K562 (cell line): Measurements from ENCODE around the gene TICAM1. TPM values are rescaled to one million over a fixed set of nuclear protein-coding genes. Genes with fewer than 3 reads are reported as not detected.

ENCODE experiments used
- FOXJ2 ChIP-seq: fragments of 200-800 bp; sonication (Bioruptor generic); IDR thresholded peaks from 2 replicates; pipeline ENCODE4 v1.6.1; 2016; ENCODE audit warnings: missing genetic modification characterization, missing compliant biosample characterization
- FOXK2 ChIP-seq, 2 experiments: fragments of 450-650 bp; IDR thresholded peaks in 1 of 2; conservative IDR thresholded peaks in 1 of 2; 2 replicates each; pipeline ENCODE4 v1.6.1; 2016; ENCODE audit warnings: low read depth in 2 of 2, mild to moderate bottlenecking in 1 of 2
- MYBL2 ChIP-seq, 2 experiments: fragments of 450-650 bp in 1 of 2; sonication (generic) in 1 of 2; formaldehyde crosslinking in 1 of 2; IDR thresholded peaks; 2 replicates each; pipeline versions ENCODE4 v1.6.1 to v1.8.1; 2017 to 2022; ENCODE audit warnings: borderline replicate concordance in 1 of 2, inconsistent platforms in 1 of 2, low read depth in 1 of 2, mild to moderate bottlenecking in 1 of 2, missing genetic modification reagents in 1 of 2, moderate library complexity in 1 of 2
- POLR2H ChIP-seq: IDR thresholded peaks from 2 replicates; pipeline ENCODE4 v1.6.1; 2016; ENCODE audit warnings: missing genetic modification characterization, low read depth, mild to moderate bottlenecking, control low read depth, missing compliant biosample characterization, moderate library complexity
- ZKSCAN3 ChIP-seq: fragments of 250-450 bp; sonication (Bioruptor Pico); IDR thresholded peaks from 2 replicates; pipeline ENCODE4 v1.4.0; 2020
- ZNF282 ChIP-seq: sonication (generic); formaldehyde crosslinking; IDR thresholded peaks from 2 replicates; pipeline ENCODE4 v1.8.1; 2023; ENCODE audit warnings: missing genetic modification reagents
- ZNF507 ChIP-seq: conservative IDR thresholded peaks from 2 replicates; pipeline ENCODE4 v1.6.1; 2017; ENCODE audit warnings: missing genetic modification characterization, missing compliant biosample characterization
- ZNF707 ChIP-seq: fragments of 250-450 bp; sonication (Bioruptor Pico); conservative IDR thresholded peaks from 2 replicates; pipeline ENCODE4 v1.8.0; 2022; ENCODE audit warnings: inconsistent platforms, mild to moderate bottlenecking, moderate library complexity
- ZNF766 ChIP-seq: fragments of 200-800 bp; sonication (Bioruptor generic); conservative IDR thresholded peaks from 2 replicates; pipeline ENCODE4 v1.6.1; 2016; ENCODE audit warnings: missing genetic modification characterization, missing compliant biosample characterization
- polyA plus RNA-seq, 8 experiments: library from polyadenylated mRNA; depleted of rRNA in 4 of 8; stranded (reverse) in 5 of 8; unstranded in 3 of 8; fragments of >200 nt; fragmentation: Nextera tagmentation in 2 of 8; fragmentation: Illumina TruSeq in 1 of 8; extraction: Ambion mirVana in 2 of 8; extraction: Trizol in 1 of 8; gene quantifications; 2 replicates each; pipeline versions ENCODE4 v1.2.1 to v1.2.3, GENCODE V29; 2011 to 2014; ENCODE audit warnings: inconsistent platforms in 1 of 8, missing spikeins in 1 of 8
- total RNA-seq, 7 experiments: library from RNA; depleted of rRNA in 6 of 7; stranded (reverse); fragments of >200 nt in 6 of 7; fragmentation: Illumina TruSeq in 2 of 7; extraction: Trizol in 2 of 7; gene quantifications; 2 replicates each; pipeline versions ENCODE4 v1.2.1 to v1.2.3, GENCODE V29; 2011 to 2021; ENCODE audit warnings: low replicate concordance in 1 of 7
- TF ChIP-seq, protein P1 (sequence below): IDR thresholded peaks from 2 replicates; pipeline ENCODE4 v1.6.1; 2011; ENCODE audit warnings: borderline replicate concordance, low read depth, mild to moderate bottlenecking, moderate library complexity, low read length; ENCODE audit not compliant: insufficient read depth, poor library complexity, severe bottlenecking
- TF ChIP-seq, protein P2 (sequence below): sonication (generic); formaldehyde crosslinking; IDR thresholded peaks from 2 replicates; pipeline ENCODE4 v1.8.0; 2022; ENCODE audit warnings: mild to moderate bottlenecking, missing genetic modification reagents
- TF ChIP-seq, protein P3 (sequence below): sonication (generic); formaldehyde crosslinking; IDR thresholded peaks from 2 replicates; pipeline ENCODE4 v1.8.1; 2022; ENCODE audit warnings: missing genetic modification reagents
- TF ChIP-seq, protein P4 (sequence below): fragments of 450-650 bp; formaldehyde crosslinking; IDR thresholded peaks from 2 replicates; pipeline ENCODE4 v1.4.0; 2022; ENCODE audit warnings: missing genetic modification characterization

The TICAM1 gene
- total and polyA plus RNA-seq, 9 of the 15 experiments (the other 6 are each of a cell fraction or from before 2014, with no cell fraction given): 0.07 to 11.6 (median 1.5) TPM

DNA sequence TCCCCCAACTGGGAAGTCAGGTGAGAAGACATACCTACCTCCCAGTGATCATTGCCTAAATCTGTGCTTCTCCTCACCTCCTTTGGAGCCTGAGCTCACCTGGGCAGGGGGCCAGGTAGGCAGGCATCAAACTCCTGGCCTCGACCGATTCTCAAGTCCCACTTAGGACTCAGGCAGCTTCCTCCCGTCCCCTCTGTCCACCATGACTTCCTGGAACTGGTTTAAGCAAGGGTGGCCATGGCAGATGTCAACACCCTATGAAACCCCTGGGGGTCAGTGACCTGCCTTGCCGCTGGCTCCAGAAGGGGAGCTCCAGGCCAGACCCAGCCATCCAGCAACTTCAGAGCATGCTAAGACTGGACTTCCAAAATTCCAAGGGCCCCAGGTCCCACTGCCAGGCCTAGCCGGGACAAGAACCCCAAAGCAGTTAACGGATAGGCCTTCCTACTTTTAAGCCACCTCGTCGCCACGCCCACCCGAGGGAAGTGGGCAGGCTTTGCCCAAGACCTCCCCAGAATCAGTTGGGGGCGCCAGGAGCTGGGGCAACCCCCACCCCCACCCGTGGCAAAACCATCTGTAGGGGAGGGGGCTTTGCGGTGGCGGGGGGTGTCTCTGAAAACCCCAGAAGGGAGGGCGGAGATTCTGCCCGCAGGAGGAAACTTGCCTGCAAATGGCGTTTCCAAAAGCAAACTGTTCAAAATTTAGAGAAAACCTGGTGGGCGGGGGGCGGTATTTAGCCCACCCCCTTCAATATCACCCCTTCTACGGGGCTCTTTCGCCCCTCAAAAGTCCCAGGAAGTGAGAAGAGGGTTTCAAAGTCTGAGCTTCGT is 35.3 kb upstream of the TICAM1 start (continued):
- TF ChIP-seq, protein P1, sequence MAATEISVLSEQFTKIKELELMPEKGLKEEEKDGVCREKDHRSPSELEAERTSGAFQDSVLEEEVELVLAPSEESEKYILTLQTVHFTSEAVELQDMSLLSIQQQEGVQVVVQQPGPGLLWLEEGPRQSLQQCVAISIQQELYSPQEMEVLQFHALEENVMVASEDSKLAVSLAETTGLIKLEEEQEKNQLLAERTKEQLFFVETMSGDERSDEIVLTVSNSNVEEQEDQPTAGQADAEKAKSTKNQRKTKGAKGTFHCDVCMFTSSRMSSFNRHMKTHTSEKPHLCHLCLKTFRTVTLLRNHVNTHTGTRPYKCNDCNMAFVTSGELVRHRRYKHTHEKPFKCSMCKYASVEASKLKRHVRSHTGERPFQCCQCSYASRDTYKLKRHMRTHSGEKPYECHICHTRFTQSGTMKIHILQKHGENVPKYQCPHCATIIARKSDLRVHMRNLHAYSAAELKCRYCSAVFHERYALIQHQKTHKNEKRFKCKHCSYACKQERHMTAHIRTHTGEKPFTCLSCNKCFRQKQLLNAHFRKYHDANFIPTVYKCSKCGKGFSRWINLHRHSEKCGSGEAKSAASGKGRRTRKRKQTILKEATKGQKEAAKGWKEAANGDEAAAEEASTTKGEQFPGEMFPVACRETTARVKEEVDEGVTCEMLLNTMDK: no peak
- TF ChIP-seq, protein P2, sequence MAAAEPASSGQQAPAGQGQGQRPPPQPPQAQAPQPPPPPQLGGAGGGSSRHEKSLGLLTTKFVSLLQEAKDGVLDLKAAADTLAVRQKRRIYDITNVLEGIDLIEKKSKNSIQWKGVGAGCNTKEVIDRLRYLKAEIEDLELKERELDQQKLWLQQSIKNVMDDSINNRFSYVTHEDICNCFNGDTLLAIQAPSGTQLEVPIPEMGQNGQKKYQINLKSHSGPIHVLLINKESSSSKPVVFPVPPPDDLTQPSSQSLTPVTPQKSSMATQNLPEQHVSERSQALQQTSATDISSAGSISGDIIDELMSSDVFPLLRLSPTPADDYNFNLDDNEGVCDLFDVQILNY: no peak
- TF ChIP-seq, protein P3, sequence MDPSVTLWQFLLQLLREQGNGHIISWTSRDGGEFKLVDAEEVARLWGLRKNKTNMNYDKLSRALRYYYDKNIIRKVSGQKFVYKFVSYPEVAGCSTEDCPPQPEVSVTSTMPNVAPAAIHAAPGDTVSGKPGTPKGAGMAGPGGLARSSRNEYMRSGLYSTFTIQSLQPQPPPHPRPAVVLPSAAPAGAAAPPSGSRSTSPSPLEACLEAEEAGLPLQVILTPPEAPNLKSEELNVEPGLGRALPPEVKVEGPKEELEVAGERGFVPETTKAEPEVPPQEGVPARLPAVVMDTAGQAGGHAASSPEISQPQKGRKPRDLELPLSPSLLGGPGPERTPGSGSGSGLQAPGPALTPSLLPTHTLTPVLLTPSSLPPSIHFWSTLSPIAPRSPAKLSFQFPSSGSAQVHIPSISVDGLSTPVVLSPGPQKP (CRISPR knock-in tag): no peak
- TF ChIP-seq MYBL2 (IDR thresholded peaks at IDR 0.05; ENCODE audit: low read depth) (no peak), MYBL2 (CRISPR knock-in tag; IDR thresholded peaks at IDR 0.05; ENCODE audit: borderline replicate concordance) (no peak), ZNF766 (CRISPR knock-in tag) (peak; percentile 58; the same call in 1 of the 2 replicates), POLR2H (no peak), FOXJ2 (tag) (no peak), FOXK2 (conservative IDR thresholded peaks at IDR 0.05 in 1 of 2, IDR thresholded peaks at IDR 0.05 in 1 of 2; ENCODE audit: low read depth in 2 of 2) (peak; percentile 64 to 87; a peak in 3 of 4 replicates), ZKSCAN3 (CRISPR knock-in tag) (no peak), ZNF507 (tag) (no peak), ZNF707 (CRISPR knock-in tag) (no peak), ZNF282 (CRISPR knock-in tag) (no peak)
- TF ChIP-seq, protein P4, sequence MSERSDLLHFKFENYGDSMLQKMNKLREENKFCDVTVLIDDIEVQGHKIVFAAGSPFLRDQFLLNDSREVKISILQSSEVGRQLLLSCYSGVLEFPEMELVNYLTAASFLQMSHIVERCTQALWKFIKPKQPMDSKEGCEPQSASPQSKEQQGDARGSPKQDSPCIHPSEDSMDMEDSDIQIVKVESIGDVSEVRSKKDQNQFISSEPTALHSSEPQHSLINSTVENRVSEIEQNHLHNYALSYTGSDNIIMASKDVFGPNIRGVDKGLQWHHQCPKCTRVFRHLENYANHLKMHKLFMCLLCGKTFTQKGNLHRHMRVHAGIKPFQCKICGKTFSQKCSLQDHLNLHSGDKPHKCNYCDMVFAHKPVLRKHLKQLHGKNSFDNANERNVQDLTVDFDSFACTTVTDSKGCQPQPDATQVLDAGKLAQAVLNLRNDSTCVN (CRISPR knock-in tag): no peak
